ENCODE data around the gene RUFY4.
"Not testable (repeated sequence)": the region's sequence is repeated elsewhere in the genome, so short reads cannot be mapped to it uniquely, and the experiment has no call there.

The RUFY4 gene

DNA sequence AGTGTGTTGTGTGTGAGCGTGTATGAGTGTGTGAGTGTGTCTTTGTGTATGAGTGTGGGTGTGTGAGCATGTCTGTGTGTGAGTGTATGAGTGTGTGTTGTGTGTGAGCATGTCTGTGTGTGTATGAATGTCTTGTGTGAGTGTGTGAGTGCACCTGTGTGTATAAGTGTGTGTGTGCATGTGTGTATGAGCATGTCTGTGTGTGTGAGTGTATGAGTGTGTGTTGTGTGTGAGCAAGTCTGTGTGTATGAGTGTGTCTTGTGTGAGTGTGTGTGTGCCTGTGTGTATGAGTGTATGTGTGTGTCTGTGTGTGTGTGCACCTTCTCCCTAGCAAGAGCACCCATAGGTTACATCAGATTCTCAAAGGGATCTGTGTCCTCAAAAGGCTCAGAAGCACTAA is 37.8 kb upstream of the RUFY4 start:
- ATAC-seq (no peak), DNase-seq (no peak)

DNA sequence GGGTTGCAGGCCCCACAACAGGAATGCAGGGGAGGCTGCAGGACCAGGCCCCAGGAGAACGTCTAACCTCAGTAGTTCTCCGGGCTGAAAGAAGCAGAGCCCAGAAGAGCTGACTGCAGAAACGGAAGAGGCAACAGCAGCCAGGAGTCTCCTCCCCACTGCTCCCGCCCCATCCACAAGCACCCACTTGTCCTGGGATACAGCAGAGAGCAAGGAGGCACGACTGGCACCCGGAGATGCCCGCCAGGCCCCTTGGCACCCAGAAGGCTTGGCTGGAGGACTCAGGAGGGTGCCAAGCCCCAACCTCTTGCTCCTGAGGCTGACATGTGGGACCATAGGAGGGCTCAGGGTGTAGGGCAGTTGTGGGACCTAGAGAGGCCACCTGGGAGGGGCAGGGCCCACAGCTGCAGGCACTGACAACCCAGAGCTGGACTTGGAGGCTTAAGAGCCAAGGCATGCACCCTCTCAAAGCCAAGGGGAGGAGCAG is 37.2 kb upstream of the RUFY4 start:
- DNase-seq (no peak), ATAC-seq (no peak)

DNA sequence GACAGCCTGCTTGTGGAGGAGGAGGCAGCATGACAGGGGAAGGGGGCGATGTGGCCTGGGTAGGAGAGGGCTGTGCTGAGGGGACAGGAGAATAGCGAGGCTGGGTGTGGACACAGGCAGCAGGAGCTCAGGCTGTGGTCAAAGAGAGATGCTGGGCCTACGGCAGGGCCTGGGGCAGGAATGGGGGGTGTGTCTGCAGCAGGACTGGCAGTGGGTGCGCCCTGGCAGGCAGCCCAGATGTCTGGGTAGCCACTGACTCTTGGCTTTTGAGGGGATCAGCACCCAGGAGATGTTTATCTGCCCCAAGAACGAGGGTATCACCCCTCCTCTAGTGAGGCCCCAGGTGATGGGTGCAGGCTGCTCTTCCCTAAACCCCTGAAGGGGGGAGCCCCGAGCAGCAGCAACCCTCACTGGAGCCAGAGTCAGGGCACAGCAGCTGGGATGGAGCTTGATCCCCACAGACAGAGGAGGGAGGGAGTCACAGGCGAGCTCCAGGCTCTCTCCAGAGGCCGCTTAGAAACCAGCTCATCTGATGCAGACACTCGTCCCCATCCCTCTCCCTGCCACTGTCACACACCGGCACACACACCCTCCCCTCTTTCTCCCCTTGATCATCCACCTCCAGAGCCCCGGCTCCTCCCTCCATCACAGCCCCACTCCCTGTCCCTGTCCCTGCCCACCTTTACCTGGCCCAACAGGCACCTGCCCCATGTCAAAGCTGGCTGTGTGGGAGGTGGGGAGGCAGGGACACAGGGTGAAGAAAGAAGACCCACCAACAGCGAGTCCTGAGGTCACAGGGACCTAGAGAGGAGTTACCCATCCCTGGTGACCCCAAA is 36.5 kb upstream of the RUFY4 start:
- no peak for DNase-seq
- ATAC-seq: no peak

DNA sequence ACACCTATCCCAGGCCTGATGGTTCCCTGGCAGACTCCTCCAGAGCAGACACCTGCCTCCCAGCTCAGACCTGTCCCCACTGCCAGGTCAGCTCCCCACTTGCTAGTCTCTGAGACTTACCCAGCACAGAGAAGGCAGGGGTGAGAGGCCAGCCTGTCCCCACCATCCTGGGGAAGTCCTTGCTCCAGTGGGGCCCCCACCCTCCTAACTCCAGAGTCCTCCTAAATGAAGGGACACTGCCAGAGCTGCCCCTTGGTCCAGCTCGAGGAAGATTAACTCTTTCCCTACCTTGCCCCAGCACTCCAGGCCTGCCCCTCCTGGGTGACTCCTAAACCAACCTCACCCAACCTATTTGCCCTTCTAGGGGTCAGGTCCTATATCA is 35.9 kb upstream of the RUFY4 start:
- DNase-seq (no peak), ATAC-seq (no peak)

DNA sequence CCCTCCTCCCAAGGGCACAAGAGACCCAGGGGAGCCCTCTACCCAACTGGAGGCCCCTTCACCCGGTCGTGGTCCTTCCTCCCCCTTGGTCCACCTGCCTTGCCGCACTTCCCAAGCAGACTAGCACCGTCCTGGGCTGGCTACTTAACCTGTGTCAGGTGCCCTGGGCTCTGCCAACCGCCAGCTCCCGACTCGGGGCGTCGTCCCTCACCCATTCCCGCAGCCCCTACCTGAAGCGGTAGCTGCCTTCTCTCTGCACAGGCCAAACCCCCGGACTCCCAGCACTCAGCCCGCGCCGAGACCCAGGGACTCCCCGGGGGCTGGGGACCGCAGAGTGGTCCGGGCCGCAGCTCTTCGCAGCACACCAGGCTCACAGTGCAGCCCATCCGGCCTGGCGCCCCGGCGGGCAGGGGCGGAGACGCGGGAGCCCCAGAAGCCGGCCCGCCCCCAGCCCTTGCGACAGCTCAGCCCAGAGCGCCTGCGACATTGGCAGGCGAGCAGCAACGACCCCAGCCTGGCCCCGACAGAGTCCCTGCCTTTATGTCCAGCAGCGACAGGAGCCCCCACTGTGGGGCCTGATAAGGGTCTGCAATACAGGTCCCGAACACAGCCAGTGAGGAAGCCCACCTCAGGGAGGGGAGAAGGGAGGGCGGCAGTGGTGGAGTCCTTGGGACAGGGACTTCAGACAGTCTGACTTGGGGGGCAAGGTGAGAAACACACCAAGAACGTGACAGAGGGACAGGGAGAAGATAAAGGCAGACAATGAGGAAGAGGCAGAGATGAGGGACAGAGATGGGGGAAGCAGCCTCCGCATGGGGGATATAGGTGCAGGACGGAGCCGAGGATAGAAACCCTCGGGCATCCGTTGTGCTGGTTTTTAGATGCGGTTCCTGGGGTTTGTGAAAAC is 35.2 kb upstream of the RUFY4 start:
- no peak for ATAC-seq
- no peak for DNase-seq

DNA sequence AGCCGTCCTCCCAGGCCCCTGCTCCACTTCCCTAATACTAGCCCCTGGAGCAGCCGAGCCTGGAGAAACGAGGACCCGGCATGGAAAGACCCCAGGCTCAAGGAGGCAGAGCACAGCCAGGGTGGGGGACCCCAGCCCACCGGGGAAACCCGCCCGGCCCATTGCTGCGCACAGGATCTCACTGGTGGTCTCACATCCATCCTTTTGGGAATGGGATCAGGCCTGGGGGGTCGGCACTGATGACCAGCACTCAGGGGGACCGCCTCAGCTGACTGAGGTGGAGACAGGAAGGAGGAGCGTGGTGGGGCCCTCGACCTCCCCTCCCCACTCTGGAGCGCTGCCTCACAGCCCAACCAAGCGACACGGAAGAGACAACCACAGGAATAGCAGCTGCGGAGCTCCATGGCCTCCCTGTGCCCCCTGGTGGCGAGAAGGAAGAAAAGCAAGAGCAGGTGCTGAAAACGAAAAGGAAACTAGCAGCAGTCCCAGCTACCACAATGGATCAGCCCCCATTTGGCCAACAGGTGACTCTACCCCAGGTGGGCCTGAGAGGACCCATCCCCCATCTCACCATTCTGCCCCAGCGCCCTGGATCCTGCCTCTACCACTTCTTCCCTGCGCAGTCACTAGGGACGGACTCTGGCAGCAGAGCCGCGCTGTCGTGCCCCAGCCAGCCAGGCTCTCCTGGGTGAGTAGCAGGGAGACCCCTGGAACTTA is 34.4 kb upstream of the RUFY4 start:
- ATAC-seq (peak; percentile 79), DNase-seq (peak; percentile 61)

DNA sequence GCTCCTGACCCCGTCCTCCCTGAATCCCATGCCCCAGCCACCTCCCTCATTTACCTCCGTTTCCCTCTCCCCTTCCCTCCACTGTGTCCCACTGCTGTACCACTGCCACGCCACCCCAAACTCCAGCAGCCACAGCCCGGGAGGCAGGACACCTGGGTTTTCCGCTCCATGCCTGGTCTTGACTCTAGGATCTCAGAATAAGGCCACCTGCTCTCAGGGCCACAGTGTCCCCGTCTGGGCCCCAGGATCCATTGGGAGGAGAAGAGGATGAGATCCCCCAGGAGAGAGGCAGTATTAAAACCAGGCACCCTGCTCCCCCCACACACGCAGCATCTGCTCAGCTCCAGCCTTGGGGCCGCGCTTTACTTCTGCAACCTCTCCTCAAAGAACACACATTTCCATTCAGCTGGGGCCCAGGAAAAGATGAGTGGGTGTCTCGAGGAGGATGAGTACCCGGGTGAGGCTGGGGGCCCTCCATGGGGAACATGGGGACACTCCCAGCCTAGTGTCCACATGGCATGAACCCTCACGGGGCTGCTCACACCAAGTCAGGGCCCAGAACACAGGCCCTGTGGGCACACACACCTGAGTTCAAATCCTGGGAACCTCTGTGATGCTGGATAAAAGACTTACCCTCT is 33.5 kb upstream of the RUFY4 start:
- DNase-seq (no peak), ATAC-seq (no peak)

DNA sequence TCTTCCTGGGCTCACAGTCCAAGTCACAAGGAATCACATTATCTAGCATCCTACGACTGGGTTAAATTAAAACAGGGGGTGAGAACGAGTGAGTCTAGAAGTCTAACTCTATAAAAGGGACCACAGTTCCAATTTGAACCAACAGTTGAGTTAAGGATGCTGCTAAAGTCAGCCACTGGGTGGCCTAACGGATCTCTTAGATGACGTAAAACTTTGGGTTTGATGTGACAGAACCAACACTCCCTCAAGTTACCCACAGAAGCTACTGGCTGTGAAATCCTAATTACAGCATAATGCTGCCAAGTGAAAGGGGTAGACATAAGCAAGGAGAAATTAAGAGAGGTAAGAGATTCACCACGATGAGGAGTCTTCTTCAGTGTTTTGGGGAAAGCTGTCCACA is 32.7 kb upstream of the RUFY4 start:
- ATAC-seq: no peak

DNA sequence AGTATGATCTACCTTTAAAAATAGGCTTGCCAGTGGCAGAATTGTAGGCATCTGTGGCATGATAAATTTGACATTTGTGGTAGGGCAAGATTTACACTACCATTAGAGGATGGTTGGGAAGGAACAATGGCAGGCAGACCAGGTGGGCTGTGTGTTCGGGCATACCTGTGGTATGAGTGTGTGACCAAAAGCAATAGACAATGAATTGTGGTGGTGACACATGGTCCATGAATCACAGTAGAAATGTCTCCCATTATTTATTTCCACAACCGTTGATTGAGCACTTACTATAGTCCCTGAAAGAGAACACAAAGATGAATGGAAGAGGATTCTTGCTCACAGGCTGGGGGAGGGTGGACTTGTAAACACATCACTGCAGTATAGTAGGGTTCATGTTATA is 29.9 kb upstream of the RUFY4 start:
- no peak for DNase-seq

More for the DNA sequence above, 32.7 kb upstream of the RUFY4 start:
- DNase-seq: no peak

DNA sequence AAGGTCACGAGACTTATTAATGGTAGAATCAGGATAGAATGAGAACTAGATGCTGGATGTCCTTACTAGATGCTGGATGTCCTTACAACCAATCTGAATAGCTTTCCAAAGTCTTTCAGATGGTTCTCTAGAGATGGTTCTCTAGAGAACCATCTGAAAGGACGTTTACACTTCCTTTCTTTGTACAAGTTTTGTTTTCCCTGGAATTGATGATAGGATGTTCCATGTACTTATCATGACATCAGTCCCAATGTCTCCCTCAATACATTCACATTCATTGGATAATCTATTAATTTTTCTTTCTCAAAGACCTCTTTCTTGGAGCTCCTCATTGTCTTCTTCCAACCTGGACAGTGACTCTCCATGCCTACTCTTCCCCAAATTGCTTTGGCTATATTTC is 28.2 kb upstream of the RUFY4 start:
- ATAC-seq: no peak

More for the DNA sequence above, 29.9 kb upstream of the RUFY4 start:
- no peak for ATAC-seq

DNA sequence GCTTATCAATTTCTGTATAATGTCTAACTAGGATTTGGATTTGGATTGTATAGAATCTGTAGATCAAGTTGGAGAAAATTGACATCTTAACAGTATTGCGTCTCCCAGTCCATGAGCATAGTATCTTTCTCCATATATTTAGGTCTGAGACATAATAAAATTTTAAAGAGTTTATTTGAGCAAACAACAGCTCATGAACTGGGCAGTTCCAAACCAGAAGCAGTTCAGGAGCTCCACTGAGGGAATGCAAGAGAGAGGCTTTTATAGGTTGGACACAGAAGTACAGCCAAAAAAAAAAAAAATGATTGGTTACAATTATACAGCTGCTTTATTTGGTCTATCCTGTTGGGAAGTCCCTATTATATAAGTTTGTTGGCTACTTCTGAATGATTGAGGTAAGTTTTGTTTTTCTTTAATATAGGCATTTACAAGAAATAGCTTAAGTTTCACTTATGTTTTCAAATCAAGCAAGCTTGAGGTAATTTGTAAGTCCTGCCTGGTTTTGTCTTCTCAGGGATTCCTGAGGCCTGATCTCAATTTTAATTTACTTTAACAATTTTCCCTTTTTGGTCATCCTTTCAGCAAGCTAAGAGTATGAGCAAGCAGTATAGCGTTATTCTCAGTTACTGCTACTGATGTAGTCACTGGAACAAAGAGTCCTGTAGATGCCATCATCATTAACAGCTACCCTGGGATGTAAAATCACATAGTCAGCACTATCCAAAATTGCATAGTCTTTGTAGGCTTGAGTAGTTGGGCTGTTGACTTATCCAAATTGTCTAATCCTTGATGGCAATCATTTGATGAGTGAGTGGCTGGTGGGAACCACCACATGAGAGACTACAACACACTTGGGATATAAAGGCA is 27.5 kb upstream of the RUFY4 start:
- peak; percentile 43 for ATAC-seq
- no peak for DNase-seq

More for the DNA sequence above, 28.2 kb upstream of the RUFY4 start:
- DNase-seq: no peak

DNA sequence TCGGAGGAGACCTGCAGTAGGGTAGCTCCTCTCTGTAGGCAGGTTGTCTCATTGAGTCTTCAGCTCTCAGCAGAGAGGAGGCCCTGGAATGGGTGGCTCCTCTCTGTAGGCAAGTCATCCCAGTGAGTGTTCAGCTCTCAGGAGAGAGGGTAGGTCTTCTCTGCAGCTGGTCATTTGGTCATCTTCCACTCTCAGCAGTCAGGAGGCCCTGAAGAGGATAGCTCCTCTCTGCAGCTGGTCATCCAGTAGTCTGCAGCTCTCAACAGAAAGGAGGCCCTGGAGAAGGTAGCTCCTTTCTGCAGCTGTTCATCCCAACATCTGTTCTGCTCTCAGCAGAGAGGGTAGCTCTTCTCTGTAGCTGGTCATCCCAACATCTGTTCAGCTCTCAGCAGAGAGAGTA is 26.0 kb upstream of the RUFY4 start:
- DNase-seq (no peak), ATAC-seq (peak; percentile 14)

DNA sequence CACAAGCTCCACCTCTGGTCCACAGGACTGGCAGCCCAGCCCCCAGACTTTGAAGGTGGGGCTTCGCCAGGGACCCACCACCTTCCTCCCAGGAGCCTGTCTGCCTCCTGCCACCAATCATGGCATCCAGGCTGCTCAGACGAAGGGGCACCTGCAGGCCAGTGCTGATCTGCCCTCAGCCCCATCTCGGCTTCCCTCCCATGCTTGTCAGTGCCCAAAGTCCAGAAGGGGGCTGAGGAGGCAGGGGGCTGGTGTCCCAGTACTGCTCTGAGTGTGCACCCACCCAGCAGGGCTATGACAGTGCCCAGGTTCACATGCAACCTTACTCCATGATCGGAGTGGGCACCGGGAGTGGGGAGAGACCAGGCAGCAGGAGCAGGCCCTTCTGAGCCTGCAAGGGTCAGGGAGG is 25.3 kb upstream of the RUFY4 start:
- DNase-seq (no peak), ATAC-seq (no peak)

DNA sequence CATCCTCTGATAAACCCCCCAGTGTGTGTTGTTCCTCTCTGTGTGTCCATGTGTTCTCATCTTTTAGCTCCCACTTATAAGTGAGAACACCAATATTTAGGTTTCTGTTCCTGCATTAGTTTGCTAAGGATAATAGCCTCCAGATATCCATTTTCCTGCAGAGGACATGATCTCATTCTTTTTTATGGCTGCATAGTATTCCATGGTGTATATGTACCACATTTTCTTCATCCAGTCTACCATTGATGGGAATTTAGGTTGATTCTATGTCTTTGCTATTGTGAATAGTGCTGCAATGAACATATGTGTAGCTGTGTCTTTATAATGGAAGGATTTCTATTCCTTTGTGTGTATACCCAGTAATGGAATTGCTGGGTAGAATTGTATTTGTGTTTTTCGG is 24.5 kb upstream of the RUFY4 start:
- ATAC-seq, DNase-seq: not testable (repeated sequence)

DNA sequence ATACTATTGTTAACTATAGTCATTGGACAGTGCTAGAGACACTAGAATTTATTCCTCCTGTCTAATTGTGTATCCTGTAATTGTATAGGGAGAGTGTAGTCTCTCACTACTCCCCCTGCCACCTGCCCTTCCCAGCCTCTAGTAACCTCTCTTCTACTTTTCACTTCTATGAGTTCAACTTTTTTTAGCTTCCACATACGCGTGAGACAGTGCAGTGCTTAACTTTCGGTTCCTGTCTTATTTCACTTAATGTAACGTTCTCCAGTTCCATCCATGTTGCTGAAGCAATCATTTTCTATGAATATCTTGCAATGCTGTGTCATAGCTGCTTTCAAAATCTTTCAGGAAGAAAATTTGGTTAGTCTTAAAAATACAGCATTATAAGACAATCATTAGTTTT is 22.8 kb upstream of the RUFY4 start:
- no peak for ATAC-seq
- no peak for DNase-seq

DNA sequence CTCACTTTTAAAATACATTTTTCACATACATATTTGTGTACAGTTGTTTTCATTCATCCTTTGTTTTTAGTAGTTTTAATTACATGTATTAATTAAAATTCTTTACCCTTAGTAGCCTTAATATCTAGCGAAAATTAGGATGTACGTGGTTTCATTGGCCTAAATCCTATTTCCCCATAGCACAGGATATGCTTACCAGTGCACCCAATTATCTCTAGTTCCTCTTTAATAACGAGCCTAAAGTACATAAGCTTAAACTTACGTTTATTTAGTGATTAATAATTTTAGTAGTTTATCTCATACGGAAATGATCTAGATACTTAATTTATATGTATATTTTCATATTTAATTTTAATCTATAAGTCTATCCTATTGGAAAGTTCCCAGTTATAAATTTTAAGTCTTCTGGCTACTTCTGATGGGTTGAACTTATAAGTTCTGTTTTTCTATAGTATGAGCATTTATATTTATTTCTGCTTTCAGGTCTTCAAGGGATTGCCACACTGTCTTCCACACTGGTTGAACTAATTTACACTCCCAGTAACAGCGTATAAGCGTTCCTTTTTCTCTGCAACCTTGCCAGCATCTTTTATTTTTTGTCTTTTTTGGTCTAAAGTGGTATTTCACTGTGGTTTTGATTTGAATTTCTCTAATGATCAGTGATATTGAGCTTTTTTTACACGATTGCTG is 21.4 kb upstream of the RUFY4 start:
- ATAC-seq: no peak

DNA sequence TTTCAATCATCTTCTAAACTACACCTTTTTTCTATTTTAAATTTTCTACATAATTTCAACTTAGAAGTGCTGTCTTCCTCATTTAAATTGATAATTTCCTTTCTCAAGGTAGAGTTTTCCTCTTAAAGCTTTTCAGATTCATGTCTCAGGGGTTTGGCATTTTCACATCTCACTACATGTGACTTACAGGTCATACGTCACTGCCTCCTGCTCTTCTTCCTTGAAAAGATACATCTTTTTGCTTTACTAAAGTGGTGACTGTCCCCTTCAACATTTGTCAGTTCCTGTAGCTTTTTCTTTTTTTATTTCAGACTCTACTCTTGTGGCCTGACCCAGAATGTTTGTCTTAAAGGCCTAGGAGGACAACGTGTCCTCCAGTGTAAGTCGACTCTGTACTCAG is 17.1 kb upstream of the RUFY4 start:
- no peak for DNase-seq
- no peak for ATAC-seq

More for the DNA sequence above, 21.4 kb upstream of the RUFY4 start:
- no peak for DNase-seq

DNA sequence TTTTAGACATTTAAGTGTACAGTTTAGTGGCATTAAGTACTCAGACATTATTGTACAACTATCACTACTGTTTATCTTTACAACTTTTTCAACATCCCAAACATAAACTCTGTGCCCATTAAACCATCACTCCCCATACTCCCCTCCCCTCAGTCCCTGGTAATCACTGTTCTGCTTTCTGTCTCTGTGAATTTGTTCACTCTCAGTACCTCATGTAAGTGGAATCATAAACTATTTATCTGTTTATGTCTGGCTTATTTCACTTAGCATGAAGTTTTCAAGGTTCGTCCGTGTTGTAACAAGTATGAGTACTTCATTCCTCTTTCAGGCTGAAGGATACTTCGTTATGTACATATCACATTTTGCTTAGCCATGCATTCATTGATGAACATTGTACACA is 9.8 kb upstream of the RUFY4 start:
- no peak for ATAC-seq
- DNase-seq: no peak

DNA sequence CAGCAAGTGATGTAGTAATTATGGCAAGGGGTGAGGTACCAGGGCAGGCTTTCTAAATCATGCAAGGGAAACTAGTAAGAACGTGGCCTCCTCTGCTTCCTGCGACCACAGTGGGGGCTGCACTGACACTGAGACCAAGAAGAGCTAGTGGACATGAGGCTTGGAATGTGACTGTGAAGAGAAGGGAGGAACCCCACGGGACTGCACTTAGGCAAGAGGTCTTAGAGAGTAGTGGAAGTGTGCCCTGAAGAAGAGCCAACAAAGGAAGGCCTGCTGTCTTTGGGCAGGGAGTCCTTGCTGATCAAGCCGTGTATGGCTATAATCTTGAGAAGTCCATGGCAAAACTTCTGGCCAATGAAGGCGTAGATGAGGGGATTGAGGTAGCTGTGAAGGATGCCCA is 8.9 kb upstream of the RUFY4 start:
- ATAC-seq (no peak), DNase-seq (no peak)

DNA sequence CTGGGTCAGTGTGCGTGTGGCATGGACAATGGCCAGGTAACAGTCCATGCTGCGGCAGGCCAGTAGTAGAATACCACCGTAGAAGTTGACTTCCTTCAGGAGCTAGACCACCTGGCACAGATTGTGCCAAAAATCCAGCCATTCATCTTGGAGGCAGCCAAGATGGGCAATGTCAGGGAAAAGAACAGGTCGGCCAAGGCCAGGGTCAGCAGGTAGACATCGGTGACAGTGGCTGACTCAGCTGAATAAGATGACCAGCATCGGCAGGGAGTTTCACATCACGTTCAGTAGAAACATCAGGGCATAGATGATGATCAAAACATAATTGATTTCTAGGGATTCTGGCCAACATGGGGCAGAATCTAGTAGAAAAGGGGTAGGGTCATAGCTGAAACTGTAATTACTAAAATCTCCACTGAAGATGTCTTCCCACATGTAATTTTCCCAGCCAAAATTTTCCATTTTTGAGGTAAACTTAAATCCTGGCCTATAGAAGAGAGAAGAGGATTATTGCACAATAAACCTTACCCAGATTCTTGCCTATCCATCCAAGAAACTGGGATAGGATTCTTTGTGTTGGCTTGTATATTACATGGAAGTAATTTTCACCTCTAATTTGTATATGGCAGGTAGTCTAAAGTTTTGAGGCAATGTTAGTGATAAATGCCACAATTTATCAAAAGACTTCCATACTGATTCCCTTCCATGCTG is 7.9 kb upstream of the RUFY4 start:
- no peak for DNase-seq
- ATAC-seq: no peak
